Activated gamma-delta T cell treated with anti-CD3 and anti-CD28 coated beads, Interleukin-2, amount 50 U/mL, for 16 hours (primary cell): ENCODE results near the gene NABP2.
A peak's percentile ranks its signal among the peaks of the same experiment; 100 is the strongest.
"Not testable (repeated sequence)": the region's sequence is repeated elsewhere in the genome, so short reads cannot be mapped to it uniquely, and the experiment has no call there.

Experiments
- DNase-seq: peaks from one replicate; pipeline ENCODE4 v3.0.0-alpha.2; 2020; ENCODE audit warnings: low read depth

NABP2 gene

DNA sequence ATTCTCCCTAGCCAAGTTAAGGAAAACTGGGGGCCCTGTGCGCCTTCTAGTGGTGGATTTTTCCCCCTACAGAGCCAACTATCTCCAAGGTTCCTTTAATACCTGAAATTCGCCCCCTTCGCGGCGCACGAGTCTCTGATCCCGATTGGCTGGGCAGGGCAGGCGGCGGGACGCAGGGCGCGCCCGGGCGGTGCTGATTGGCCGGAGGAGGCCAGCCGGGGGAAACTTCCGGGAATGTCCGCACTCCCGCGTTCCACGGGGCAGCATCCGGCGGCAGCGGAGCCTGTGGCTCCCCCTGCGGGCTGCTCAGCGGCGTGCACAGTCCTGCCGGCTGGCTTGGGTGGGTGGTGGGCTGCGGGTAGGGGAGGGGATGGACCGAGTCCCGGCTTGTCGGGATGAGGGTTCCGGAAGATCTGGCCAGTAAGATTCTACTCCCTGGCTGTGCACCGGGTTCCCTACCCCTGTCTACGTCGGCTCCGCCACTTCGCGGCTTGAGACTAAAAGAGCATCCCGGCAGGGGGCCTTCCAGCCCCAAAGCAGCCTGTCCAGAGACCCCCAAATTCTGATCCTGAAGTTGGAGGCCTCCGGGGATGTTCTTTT, at the start of gene NABP2:
Gene NABP2, plus strand, starts transcription at position 241 of the 600 bp plus-strand sequence. CDS start 515 bp downstream, outside the sequence.
- DNase-seq: peak; percentile 92

GRCh38 chr12:56178347-56178746, 45.8 kb upstream of the NABP2 start:
- no peak for DNase-seq

- DNase-seq: no peak
Measured at GRCh38 chr12:56186957-56187356, 37.2 kb upstream of the NABP2 start.

- no peak for DNase-seq
Measured at GRCh38 chr12:56188131-56188777, 35.9 kb upstream of the NABP2 start.

DNA sequence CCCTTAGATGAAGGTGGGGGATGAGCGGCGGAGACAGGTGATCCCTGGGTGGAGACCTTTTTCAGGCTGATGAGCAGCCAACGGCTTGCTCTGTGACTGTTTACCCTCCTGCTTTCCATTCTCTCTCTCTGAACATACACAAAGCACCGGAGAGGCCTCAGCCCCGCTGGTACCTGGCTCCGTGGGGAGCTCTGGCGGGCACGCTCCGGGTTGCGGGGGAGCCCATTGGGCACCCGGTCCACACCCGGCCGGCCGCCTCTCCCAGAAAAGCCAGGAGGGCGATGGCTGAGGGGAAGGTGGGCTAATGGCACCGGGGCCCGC, 35.4 kb upstream of the NABP2 start:
- no peak for DNase-seq

DNA sequence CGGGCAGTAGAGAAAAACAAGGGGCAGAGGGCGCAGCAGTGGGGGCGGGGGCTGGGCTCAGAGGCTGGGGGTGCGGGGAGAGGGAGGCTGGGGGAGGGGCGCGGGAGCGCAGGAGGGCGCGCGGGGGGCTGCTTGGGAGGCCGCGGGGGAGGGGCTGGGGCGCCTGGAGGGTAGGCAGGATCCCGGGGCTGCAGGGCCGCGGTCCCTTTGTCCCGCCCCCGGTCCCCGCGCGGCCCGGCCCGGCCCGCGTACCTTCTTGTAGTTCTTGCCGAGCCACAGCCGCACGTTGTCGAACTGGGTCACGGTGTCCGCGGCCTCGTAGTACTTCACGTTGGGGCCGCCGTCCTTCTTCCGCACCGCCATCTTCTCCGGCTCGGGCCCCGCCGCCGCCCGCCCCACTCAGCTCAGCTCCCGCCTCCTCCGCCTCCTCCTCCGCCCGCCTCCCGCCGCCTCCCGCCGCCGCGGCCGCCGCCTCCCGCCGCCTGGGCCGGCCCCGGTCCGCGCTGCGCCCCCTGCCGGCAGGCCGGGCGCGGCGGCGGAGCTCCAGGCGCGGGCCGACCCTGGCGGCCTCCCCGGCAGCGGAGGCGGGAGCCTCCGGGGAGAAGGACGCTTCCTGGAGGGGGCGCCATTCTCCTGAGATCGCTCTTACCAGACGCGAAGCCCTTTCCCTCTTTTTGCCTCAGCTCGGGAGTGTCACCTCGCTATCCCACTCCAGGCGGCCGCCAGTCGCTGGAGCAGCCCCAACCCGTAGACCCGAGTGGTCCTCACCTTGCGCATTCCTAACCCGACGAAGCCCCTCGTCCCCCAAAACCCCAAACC, 34.8 kb upstream of the NABP2 start, which contains the start of gene SMARCC2:
Gene SMARCC2, minus strand, starts transcription at position 385 of the 819 bp plus-strand sequence. Its CDS starts 22 bp downstream, at position 363.
- peak; percentile 73 for DNase-seq

DNA sequence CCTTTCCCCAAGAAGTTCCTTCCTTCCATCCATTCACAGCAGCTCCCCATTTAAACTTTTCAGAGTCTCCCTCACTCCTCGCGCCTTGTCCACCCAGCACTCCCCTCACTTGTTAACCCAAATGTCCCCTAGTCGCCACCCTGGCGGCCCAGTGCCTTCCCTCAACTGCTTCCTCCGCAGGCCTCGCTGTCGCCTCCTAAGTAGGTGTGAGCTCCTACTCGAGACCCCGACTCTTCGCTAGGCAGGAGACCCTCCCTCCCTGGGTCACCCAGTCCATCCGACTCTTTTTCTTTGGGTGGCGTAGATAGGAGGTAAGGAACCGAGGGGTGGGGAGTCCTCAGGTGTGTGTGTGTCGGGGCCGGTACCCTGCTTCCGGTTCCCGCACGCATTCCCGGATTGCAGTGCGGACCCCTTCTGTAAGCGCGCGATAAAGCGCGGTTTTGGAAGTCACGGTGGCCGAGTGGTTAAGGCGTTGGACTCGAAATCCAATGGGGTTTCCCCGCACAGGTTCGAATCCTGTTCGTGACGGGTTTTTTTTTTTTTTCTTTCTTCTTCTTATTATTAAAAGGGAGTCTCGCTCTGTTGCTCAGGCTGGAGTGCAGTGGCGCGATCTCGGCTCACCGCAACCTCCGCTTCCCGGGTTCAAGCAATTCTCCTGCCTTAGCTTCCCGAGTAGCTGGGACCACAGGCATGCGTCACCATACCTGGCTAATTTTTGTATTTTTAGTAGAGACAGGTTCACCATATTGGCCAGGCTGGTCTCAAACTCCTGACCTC, 34.0 kb upstream of the NABP2 start:
- peak; percentile 57 for DNase-seq

- DNase-seq: no peak
Measured at GRCh38 chr12:56190695-56191155, 33.4 kb upstream of the NABP2 start.

DNA sequence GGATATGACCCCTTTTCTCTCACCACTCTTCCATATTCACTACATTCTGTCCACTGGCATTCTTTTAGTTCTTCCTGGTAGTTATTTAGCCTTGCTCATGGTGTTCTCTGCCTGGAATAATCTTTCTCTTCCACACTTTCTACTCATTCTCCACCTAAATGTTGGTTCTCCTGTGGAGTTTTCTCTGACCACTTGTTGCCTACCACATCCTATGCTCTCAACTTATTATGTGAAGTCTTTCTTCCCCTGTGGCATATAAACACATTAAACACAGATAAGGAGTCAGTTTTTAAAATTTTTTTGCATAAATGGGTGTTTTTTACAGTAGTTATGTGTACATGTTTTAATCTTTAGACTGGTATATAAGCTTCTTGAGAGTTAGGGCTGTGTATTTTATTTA, 31.6 kb upstream of the NABP2 start:
- no peak for DNase-seq

DNA sequence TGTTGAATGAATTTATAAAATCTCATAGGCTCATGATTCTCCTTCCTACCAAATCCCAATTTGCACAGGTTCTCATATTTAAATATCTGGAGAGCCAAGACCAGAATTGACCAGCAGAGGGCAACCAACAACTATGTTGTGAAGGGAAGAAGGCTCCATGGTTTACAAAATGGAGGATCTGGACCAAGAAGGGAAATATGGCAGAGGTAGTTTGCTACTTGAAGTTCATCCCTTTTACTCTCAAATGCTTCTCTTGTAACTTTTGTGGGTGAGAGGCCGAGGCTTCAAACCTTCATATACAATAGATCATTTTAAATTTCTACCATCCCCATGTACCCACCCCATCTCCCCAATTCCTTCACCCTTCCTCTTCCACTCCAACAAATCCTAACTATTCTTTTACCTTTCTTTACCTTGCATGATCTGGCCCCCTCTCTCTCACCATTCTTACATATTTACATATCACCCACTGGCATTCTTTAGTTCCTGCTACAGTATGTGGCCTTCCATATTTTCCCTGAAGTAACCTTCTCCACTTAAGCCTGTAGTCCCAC, 31.0 kb upstream of the NABP2 start:
- DNase-seq: peak; percentile 56

GRCh38 chr12:56196818-56197550, 27.2 kb upstream of the NABP2 start:
- DNase-seq: not testable (repeated sequence)

- DNase-seq: no peak
Measured at GRCh38 chr12:56197921-56198635, 26.1 kb upstream of the NABP2 start.

GRCh38 chr12:56198836-56199235, 25.3 kb upstream of the NABP2 start:
- no peak for DNase-seq

GRCh38 chr12:56202366-56202765, 21.8 kb upstream of the NABP2 start:
- DNase-seq: no peak

GRCh38 chr12:56202838-56203237, 21.3 kb upstream of the NABP2 start:
- no peak for DNase-seq

DNA sequence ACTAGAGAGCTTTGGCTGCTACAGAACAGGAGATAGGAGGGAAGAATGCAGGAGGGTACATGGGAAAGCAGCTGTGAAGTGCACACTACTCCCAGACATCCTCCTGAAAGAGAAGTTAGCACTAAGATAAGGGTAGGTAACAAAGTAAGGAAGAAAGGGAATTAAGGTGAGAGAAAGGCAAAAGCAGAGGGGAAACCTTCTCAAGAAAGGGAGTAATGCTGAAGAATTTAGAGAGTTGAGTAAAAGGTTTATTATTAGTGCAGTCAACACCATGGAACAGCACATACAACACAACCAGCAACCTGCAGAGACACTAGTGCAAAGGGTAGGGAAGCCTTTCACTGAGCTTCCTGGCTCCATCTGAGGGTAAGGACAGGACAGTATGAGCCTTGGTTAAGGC, 19.9 kb upstream of the NABP2 start:
- no peak for DNase-seq

DNA sequence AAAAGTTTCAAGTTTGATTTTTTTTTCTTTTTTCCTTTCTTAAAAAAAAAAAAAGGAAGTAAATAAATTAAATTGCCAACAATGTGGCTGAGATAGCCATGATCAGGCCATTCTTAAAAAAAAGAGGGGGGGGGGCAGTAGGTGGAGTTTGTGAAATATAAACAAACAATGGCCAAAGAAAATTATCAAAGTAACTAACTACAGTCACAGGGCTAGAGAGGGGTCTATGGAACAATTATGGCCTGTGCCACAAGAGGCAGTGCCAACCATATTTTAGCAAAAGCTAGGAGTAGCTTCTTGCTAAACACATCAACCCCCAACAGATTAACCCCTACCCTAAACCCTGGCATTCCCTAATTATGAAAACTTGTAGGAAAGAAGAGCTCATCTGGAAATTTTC, 18.7 kb upstream of the NABP2 start:
- DNase-seq: no peak

- DNase-seq: no peak
Measured at GRCh38 chr12:56206452-56207166, 17.5 kb upstream of the NABP2 start.

DNA sequence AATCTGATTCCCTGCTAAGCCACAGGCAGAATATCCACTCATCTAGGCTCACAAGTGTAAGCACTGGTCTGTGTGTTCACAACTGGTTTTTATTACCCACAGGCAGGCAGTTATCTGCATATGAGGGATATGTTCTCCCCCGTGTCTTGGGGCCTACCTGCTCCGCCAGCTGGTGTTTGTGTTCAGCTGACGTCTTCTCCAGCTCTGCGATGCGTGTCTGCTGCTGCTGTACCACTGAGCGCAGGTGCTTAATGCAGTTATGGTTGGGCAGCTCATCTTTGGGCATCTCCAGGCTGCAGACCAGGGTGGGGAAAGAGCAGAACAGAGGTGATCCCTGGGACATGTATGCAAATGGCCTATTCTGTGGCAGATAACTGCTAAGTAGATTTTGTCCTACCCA, 16.1 kb upstream of the NABP2 start:
- DNase-seq: no peak

GRCh38 chr12:56212361-56212760, 11.8 kb upstream of the NABP2 start:
- DNase-seq: no peak
